Measurements from ENCODE around the gene GCA.

The GCA gene

GRCh38 chr2:162365392-162365791 lies 21.5 kb downstream of the GCA start:
- DNase-seq (ENCODE audit: extremely low spot score) = no peak
- CTCF ChIA-PET = interaction anchor here (1.2 to 1.7 kb wide), 2 partner anchors 22 to 64 kb away, joined by 3 to 5 read pairs; partner anchors contain the start of gene GCA
- POLR2A ChIA-PET = no interaction called here
- no peak for TF ChIP-seq CTCF (IDR thresholded peaks at IDR 0.05; ENCODE audit: control extremely low read depth, extremely low read depth, low read depth, missing control alignments)

GRCh38 chr2:162368494-162368893 lies 24.6 kb downstream of the GCA start:
- no peak for DNase-seq (ENCODE audit: extremely low spot score)
- ChIA-PET POLR2A (no interaction called here), CTCF (no interaction called here)
- no peak for TF ChIP-seq CTCF (IDR thresholded peaks at IDR 0.05; ENCODE audit: control extremely low read depth, extremely low read depth, low read depth, missing control alignments)

GRCh38 chr2:162369551-162369950 lies 25.6 kb downstream of the GCA start:
- POLR2A ChIA-PET = no interaction called here
- no peak for DNase-seq (ENCODE audit: extremely low spot score)
- no peak for TF ChIP-seq CTCF (IDR thresholded peaks at IDR 0.05; ENCODE audit: control extremely low read depth, extremely low read depth, low read depth, missing control alignments)
- CTCF ChIA-PET = no interaction called here

GRCh38 chr2:162370931-162371330 lies 27.0 kb downstream of the GCA start:
- POLR2A ChIA-PET = no interaction called here
- DNase-seq (ENCODE audit: extremely low spot score) = no peak
- no peak for TF ChIP-seq CTCF (IDR thresholded peaks at IDR 0.05; ENCODE audit: control extremely low read depth, extremely low read depth, low read depth, missing control alignments)
- CTCF ChIA-PET = no interaction called here

- POLR2A ChIA-PET = no interaction called here
- no peak for DNase-seq (ENCODE audit: extremely low spot score)
- CTCF ChIA-PET = interaction anchor here (0.8 to 1.0 kb wide), 2 partner anchors 10 to 12 kb away, joined by 3 read pairs; no protein-coding TSS in a partner anchor
- TF ChIP-seq CTCF (IDR thresholded peaks at IDR 0.05; ENCODE audit: control extremely low read depth, extremely low read depth, low read depth, missing control alignments) = no peak
Observed at GRCh38 chr2:162372818-162373217, 28.9 kb downstream of the GCA start.

- ChIA-PET POLR2A (no interaction called here), CTCF (no interaction called here)
- TF ChIP-seq CTCF (IDR thresholded peaks at IDR 0.05; ENCODE audit: control extremely low read depth, extremely low read depth, low read depth, missing control alignments) = no peak
- peak; percentile 1 for DNase-seq (ENCODE audit: extremely low spot score)
Observed at GRCh38 chr2:162379719-162380580, 36.0 kb downstream of the GCA start.

Measured in GM10248 (cell line).